Measurements from ENCODE around the gene LRIG2.
"Not testable (repeated sequence)": the region's sequence is repeated elsewhere in the genome, so short reads cannot be mapped to it uniquely, and the experiment has no call there.

The LRIG2 gene

DNA sequence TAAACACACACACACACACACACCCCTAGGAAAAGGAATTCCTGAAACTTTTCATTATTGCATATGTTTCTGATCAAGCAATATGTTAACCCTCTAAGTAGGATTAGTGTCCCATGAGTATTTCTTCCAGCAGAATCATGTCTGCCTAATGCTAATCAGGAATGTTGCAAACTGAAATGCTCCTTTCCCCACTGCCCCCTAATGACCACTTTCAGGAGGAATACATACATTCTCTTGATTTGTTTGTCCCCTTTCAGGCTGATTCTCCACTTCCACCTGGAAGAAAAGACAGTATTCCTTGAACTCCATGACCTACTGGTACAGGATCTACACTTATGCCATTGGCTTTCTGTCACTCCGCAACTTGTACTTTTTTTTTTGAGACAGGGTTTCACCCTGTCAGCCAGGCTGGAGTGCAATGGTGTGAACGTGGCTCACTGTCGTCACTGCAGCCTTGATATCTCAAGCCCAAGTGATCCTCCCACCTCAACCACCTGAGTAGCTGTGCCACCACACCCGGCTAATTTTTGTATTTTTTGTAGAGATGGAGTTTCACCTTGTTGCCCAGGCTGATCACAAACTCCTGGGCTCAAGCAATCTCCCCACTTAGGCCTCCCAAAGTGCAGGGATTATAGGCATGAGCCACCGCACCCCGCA lies 56.7 kb downstream of the LRIG2 start:
- no peak for DNase-seq (ENCODE audit: low read depth)

DNA sequence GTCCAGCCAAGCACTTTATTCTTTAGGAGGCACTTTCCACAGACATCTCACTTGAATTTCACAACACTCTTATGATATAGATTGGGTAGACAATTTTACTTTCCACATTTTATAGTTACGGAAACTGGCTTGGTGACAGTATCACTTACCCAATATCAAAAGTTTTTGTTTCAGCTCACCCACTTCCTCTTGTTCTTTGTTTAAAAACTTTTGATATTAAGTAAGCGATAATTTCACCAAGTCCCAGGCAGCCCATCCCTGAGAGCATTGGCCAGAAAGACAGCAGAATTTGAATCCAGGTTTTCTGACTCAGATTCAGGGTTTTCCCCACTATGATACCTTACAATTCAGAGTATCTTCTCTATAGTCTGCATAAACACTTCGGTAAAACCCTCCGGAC lies 60.0 kb downstream of the LRIG2 start:
- no peak for DNase-seq (ENCODE audit: low read depth)

DNA sequence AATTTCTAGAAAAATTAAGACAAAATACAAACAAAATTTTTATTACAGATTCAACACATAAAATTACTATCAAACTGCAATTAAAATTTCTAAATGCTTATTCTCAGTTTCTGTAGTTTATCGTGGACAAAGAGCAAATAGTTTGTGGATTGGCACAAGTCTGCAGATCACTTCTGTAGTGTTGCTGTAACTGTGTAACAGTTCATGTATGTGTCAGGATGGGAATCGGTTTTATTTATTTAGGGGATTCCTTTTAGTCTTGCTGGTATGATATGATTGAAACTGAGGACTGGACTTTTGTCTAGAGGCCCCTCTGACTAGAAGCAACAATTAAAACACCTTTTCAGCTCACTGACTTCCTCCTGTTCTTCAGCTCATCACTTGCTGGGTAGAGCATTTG lies 60.8 kb downstream of the LRIG2 start:
- no peak for DNase-seq (ENCODE audit: low read depth)

DNA sequence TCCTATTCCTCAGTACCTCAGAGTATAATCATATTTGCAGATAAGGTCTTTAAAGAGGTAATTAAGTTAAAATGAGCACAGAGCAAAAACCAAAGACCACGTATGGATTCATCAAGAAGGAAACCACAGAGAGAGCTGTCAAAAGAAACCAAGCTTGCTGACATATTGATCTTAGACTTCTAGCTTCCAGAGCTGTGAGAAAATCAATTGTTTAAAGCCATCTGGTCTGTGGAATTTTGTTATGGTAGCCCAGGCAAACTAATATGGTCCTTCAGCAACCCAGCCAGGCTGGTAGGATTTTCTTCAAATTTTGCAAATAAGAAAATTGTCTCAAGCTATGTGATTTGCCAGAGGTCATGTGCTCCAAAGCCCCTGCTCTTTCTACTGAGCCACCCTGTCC lies 62.5 kb downstream of the LRIG2 start:
- DNase-seq (ENCODE audit: low read depth): no peak

DNA sequence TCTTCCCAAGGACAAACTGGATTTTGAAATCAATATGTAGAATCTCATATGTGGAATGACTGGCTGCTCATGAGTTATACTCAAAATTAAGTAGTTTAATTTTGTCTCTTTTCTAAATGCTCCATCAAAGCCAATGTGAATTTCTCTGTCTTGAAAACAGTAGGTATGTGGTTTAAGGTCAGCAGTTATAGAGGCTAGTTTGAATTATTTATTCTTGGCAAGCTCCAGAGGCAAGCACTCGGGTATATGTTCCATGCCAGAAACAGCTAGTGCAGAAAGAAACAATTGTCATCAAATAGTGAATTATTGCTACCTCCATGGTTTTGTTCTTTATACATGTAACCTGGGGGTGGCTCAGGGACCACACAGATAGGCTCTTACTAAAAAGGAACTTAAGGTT lies 63.5 kb downstream of the LRIG2 start:
- DNase-seq (ENCODE audit: low read depth): no peak

DNA sequence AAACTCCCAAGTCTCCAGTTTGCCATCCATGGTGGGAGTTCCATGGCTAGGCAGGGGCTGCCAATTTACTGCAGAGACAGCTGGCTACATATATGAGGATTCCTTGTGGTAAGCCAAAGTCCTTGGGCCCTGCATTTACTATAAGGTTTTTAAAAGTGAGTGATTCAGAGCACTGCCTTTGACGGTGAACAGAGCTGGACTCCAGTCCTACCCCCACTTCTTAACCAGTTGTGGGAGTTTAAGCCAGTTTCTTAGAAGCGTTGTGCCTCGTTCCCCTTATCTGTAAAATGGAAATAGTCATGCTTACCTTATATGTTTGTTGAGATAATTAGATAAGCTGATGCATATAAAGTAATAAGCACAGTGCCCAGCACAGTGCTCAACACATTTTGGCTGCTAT lies 64.6 kb downstream of the LRIG2 start:
- DNase-seq (ENCODE audit: low read depth): peak; percentile 56

DNA sequence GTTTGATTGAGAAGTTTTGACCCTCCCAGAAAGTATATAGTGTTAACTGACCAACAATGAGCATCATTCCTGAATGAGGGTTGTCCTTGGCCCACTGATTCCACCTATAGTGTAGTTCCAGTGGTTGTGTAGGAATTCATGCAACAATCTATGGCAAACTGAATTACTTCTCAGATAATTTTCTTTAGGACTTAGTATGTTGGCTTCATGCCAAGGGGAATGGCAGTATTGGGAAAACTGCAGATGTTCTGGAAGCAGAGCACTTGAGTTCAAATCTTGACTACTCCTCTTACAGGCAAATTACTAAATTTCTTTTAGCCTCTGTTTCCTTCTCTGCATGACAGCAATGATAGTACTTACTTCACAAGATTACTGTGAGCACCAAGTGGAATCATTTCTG lies 65.8 kb downstream of the LRIG2 start:
- DNase-seq (ENCODE audit: low read depth): no peak

DNA sequence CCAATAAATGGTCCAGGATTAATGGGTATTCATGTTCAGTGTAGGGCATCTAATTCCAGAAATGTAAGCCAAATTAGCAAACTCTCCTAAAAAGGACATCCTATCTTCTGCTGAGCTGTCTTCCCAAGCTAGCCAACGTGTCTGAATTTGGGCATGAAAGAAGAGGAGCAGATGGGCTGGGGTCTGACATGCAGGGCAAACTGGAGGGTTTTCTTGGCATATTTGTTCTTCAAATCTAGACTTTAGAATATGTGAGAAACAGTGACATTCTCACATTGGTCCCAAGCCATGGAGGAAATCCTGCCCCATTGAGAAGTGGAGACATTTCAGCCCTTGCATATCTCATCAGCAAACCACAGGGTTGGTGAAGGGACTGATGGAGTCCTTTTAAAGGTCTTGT lies 67.2 kb downstream of the LRIG2 start:
- no peak for DNase-seq (ENCODE audit: low read depth)

DNA sequence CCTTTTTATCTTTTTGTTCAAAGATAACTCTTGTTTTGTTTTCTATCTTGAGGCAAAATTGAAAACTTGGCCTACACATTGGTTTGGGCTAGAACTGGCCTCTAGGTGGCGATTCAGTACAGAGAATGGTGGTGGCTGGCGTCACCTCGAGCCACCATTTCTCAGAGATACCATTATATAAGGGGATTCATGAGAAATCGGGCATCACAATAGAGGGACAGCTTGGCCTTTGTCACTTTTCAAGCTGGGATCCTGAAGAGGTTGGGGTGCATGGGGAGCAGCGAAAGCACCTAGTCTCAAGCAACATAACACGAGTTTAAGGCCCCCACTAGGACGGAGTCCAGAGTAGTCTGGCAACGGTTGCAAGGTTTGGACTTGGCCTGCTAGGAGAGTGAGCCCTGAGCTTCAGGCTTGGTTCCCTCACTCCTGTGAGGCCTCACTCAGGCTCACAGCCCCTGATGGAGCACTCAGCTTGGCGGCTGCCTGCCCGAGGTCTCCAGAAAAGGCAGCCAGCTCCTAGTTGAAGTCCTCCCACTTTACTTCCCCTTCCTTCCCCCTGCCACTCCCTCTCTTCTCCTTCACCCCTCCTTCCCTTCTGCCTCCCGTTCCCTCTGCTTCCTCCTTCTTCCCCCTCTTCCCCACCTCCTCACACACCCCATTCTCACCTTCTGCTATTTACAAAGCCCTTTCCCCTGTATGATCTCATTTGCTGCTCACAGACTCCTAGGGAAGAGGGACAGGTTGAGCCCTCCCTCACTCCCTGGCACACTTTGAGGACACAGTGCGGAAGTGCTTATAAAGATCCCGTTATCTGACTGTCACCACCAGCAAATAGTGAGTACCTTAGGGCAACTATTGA lies 67.8 kb downstream of the LRIG2 start:
- peak; percentile 57 for DNase-seq (ENCODE audit: low read depth)

DNA sequence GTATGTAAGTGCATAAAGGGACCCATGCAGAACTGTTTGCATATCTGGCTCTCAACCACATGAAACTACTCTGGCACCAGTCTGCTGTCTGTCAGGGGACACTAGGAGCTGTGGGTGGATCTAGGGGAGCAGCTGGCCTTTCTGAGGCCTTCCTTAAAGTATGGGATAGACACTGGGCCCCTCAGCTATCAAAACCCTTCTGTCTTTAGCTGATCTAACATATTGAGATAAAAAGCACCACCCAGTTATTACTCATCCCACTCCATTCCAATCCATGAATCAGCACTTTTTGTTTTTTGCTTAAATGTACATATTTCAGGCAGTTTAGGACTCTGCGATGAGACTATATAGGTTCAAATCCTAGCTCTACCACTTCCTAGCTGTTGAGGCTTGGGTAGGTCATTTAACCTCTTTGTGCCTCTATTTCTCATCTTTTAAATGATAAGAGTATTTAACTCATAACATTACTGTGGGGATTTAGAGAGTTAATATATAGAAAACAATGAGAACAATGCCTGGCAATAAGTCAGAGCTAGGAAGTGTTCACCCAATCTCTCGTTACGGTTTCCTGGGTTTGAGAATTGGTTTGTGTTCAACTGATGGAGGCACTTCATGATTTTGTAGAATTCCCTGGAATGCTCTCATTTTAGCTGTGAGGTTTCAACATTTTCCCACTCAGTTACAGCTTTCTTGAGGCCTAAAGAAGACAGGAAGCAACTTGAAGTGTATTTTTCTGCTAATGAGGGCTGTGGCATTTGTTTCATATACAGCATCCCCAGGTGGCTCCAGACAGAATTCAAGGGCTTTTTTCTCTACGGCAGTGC lies 68.9 kb downstream of the LRIG2 start:
- peak; percentile 62 for DNase-seq (ENCODE audit: low read depth)

DNA sequence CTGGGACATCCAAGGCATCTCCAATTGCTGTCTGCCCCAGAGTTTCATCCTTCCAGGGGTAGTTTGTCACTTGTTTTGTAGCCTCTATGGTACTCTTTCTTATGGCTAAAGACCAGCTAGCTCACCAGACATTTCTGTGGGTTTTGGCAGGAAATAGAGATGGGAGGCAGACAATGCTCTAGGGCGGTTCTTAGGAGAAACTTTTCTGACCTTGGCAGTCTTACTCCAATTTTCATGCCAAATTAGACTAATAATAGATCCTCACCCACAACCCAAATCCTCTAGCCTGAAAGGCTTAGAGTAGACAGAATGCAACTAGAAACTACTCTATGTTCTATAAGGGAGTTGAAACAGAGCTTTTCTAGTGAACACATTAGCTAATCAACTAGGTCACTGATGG lies 69.8 kb downstream of the LRIG2 start:
- DNase-seq (ENCODE audit: low read depth): peak; percentile 43

DNA sequence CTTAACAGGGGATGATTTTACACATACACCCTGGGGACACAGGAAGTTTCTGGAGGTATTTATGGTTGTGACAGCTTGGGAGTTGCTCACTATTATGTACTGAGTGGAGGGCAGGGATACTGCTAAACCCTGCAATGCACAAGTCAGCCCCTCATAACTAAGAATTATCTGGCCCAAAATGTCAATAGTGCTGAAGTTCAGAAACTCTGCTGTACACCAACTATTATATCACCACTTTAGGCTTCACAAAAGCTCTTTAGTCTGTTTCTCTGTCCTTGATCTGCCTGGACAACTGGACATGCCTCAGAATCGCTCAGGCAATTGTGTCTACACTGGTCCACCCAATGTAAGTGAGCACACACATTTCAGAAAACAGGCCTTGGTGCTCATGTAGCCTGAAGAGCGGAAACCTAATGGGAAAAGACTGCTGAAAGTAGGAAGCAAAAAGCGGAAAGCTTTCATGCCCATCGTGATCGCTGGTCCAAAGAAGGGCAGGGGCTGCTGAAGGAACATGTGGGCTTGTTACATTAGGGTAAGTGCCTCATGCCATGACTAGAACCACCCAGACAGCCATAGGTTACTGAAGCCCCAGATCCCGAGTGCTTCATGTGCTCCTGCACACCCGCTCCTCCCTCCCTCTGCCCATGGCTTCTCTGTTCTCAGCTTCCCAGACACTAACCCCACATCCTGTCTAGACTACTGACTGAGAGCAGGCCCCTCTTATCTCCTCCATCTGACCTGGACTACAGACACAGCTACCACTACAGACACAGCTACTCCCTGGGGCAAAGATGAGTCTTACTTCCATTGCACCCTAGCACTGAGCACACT lies 73.5 kb downstream of the LRIG2 start:
- peak; percentile 82 for DNase-seq (ENCODE audit: low read depth)

DNA sequence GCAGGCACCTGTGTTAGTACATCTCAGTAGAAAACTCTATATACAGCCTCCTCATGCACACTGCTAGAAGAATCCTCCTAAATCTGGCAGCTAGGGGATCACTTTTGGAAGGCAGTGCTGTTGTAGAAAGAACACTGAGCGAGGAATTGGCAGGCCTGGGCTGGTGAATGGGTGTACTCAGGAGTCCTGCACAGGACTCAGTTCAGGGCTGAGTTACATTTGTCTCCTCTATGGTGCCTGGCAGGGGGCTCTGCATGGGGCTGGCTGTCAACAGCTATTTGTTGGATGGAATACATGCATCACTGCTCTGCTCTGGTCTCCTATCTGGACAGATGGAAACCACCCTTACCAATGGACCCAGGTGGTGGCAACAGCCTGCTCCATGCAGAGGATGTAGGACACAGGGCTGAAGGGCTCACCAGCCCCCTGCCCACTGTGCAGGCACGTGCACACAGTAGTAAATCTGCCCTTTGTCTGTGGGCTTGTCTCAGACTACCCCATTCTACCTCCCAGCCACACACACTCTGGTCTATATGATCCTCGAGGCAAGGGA lies 74.2 kb downstream of the LRIG2 start:
- DNase-seq (ENCODE audit: low read depth): no peak

DNA sequence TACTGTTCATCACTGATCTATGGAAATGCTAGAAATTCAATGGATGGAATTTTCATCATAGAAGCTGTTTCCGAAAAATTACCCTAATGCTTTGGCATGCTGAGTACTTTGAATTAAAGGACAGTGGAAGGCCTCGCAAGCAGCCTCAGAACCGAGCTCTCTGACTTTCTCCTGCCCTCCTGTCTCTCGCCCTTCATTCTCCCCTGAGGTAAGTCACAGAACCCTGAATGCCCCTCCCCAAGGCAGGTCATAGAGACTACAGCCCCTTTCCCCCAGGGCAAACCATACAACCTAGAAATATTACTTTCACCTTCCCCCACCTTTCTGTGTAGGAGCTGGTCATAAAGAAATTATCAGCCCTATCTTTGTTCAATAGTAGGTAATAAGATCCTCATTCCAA lies 74.8 kb downstream of the LRIG2 start:
- DNase-seq (ENCODE audit: low read depth): no peak

DNA sequence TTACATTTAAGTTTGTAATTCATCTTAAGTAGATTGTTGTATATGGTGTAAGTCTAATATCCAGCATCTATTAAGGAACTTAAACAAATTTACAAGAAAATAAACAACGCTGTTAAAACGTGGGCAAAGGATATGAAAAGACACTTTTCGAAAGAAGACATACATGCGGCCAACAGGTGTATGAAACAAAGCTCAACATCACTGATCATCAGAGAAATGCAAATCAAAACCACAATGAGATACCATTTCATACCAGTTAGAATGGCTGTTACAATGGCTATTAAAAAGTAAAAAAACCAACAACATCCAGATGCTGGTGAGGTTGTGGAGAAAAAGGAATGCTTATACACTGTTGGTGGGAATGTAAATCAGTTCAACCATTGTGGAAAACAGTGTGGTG lies 77.5 kb downstream of the LRIG2 start:
- not testable (repeated sequence) for DNase-seq (ENCODE audit: low read depth)

DNA sequence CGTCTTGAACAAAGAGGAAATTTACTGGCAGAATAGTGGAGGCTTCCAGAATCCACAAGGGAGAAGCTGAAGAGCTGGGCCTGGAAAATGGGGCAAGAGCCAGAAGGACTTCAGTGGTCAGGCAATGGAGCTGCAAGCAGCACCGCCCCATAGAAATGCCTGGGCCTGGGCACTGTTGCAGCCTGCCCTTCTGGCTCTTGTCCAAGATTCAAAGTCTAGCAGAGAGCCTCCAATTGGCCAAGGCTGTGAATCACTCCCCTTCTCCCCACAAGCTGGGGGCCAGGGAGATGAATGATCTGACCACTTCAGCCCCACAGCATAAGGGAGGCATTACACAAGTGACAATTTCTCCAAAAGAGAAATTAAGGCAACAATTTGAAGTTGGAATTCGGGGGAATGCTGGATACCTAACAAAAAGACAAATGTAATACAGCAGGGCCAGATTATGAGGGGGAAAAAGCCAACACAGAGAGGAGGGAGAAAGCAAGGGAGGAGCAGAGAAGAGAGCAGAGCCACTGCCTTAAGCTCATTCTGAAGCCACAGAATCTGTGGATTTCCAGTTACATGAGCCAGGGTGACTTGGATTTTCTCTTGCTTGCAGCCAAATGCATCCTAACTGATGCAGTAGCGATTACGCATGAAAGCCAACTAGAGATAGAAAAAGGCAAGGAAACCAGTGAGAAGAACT lies 80.3 kb downstream of the LRIG2 start:
- DNase-seq (ENCODE audit: low read depth): peak; percentile 37

DNA sequence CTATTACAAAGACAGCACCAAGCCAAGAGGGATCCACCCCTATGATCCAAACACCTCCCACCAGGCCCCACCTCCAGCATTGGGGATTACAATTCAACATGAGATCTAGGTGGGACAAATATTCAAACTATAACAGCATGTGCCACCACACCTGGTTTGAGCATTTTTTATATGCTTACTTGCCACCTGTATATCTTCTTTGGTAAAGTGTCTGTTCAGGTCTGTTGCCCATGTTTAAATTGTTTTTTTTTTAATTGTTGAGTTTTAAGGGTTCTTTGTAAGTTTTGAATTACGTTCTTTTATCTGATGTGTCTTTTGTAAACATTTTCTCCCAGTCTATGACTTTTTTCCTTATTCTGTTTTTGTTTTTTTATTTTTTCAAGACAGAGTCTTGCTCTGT lies 83.4 kb downstream of the LRIG2 start:
- no peak for DNase-seq (ENCODE audit: low read depth)

DNA sequence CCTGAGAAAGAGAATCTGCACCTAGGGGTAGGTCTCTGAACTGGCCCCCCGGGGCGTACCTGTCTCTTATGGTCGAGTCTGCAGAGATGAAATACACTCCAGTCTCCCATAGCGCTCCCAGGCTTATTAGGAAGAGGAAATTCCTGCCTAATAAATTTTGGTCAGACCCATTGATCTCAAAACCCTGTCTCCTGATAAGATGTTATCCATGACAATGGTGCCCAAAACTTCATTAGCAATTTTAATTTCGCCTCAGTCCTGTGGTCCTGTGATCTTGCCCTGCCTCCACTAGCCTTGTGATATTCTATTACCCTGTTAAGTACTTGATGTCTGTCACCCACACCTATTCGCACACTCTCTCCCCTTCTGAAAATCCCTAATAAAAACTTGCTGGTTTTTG lies 85.7 kb downstream of the LRIG2 start:
- DNase-seq (ENCODE audit: low read depth): not testable (repeated sequence)

DNA sequence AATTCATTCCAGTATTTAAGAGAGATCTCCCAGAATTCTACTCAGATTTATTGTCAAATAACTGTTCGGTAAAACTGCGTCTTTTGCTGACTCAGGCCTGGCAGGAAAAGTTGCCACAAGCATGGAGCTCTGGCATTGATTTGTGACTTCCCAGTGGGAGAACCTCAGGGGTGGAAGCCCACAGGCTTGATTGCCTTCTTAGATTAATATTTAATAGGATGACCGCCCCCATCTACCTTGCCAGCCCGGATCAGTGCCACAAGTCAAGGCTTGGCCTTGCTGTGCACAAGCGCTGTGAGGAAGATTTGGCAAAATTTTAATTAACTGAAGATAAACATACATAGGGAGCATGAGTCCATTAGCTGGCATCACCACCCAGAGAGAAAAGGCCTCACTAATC lies 93.5 kb downstream of the LRIG2 start:
- no peak for DNase-seq (ENCODE audit: low read depth)

DNA sequence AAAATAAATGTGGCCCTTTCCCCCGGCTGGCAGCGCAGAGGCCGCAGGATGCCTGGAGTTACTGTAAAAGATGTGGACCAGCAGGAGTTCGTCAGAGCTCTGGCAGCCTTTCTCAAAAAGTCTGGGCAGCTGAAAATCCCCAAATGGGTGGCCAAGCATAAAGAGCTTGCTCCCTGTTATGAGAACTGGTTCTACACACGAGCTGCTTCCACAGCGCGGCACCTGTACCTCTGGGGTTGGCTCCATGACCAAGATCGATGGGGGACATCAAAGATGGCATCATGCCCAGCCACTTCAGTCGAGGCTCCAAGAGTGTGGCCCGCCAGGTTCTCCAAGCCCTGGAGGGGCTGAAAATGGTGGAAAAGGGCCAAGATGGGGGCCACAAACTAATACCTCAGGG lies 95.9 kb downstream of the LRIG2 start:
- DNase-seq (ENCODE audit: low read depth): no peak

DNA sequence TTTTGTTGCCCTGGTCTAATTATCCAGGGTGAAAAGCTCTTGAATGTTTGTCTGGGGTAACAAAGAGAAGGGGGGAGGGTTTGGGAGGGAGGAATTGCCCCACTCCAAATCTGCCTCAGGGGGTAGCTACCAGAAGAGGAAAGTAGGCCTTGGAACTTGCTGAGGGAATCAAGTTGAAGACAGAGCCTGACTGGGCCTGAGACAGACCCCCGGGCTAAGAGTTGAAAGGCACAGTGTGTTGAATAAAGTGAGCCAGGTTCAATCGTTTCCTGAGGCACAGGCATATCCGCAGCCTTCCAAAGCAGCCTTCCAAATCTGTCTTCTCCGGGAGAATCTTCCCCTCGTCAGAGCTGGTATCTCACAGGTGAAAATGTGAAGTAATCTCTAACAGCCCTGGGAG lies 96.6 kb downstream of the LRIG2 start:
- DNase-seq (ENCODE audit: low read depth): no peak

Measured in amniotic epithelial cell (primary cell).